Activated CD8-positive, alpha-beta memory T cell treated with anti-CD3 and anti-CD28 coated beads, Interleukin-2, amount 50 U/mL, for 1 hour (primary cell): ENCODE results near the gene UQCC5.

ENCODE experiments used
- DNase-seq: peaks from one replicate; pipeline ENCODE4 v3.0.0-alpha.2; 2020; ENCODE audit errors: extremely low read depth

UQCC5 gene

GRCh38 chr3:52534281-52535183, 1.9 kb upstream of the UQCC5 start:
- no peak for DNase-seq

- DNase-seq, result no peak
Measured at GRCh38 chr3:52535411-52536111, 844 bp upstream of the UQCC5 start.

DNA sequence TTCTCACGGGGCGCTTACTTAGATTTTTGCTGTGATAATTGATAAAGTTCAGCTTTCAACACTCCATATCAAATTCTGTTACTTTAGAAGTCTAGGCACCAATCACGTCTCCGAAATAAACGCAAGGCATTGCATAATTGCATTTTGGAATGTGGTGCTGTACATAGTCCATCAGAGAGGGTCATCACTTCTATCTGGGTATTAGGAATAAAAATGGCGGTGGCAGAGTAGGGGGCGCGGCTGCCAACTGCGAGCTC, 365 bp upstream of the UQCC5 start:
- no peak for DNase-seq

DNA sequence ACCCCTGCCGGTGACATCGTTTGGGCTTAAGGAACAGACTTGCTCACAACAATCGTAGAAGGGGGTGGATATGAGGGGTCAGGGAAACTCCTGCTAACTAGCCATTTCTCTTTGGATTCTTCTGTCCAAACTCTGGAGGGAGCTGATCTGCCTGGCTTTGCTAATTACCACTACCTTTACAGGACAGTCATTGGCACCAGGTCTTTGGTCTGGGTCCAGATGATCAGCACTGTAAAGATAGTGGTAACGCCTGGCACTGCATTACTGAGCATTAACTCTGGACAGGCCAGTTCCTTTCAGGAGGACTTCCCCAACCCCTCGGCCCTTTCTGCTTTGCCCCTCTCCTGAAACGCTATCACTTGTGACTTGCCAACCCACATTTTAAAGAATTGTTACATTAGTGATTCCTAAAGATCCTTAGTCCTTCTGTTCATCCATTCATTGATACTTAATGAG, 788 bp downstream of the UQCC5 start:
- DNase-seq, result no peak

- no peak for DNase-seq
Measured at GRCh38 chr3:52537726-52538421, 1.5 kb downstream of the UQCC5 start.

DNA sequence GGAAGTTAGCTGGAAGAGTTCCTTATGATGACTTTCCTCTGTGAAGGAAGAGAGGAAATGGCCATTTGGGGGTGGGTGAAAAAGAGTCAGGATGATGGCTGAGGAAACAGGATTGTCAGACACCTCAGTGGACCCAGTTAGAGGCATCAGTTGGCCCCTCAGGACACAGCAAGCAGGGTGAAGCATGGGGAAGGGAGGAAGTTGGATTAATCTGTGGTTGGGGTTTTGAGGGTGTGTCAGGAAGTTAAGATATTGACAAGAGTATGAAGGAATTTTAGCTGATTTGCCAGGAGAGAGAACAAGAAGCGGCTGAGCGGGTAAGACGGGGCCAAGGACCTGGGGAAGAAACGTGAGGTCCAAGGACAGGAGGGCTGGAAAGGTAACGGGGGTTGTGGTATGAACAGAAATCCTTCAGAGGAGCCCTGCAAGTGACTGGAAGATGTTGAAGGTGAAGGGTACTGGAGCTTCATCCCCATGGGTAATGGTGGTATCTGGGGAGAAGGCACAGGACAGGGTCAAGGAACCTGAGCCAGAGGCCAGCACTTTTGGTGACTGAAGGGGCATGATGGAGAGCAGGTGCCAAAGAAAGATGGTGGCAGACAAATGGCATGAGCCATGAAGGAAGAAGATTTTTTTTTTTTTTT, 2.7 kb downstream of the UQCC5 start:
- DNase-seq, result no peak

GRCh38 chr3:52541050-52541449, 4.6 kb downstream of the UQCC5 start:
- DNase-seq, result no peak

- DNase-seq, result no peak
Measured at GRCh38 chr3:52544937-52545336, 8.5 kb downstream of the UQCC5 start.

GRCh38 chr3:52546111-52546901, 9.9 kb downstream of the UQCC5 start:
- DNase-seq, result no peak

DNA sequence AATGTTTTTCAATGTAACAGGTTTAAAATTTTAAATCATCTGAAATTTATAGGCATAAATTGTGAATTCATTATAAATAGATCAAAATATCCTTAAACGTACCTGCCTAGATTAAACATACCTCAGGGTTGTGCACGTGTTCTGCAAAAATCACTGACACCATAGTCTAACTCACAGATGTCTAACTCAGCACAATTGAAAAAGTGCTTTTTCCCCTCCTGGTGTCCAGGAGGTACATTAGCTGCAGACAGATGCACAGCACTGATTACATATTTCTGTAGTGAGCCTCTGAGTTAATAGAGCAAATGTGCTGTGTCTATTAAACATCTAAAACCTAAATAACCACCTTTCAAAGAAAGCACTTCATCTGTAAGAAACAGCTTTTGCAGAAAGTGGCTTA, 10.7 kb downstream of the UQCC5 start:
- no peak for DNase-seq

DNA sequence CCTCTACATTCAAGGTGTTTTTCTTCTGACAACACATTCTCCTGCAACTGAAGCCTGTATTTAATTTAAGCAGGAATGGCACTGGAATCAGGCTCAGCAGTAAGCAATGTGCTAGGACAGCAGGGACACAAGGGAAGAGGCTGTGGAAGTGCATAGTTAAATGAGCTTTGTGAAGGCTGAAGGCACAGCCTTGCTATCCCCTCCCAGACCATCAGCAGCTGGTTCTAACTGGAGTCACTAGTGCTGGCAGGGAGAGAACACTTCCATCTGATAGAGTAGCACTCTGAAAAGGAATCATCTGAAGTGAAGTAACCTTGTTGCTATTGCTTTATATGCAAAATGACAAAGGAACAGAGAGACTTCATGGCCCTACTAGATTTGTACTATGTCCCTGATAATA, 14.7 kb downstream of the UQCC5 start:
- no peak for DNase-seq

- DNase-seq, result no peak
Measured at GRCh38 chr3:52552089-52552488, 15.7 kb downstream of the UQCC5 start.

DNA sequence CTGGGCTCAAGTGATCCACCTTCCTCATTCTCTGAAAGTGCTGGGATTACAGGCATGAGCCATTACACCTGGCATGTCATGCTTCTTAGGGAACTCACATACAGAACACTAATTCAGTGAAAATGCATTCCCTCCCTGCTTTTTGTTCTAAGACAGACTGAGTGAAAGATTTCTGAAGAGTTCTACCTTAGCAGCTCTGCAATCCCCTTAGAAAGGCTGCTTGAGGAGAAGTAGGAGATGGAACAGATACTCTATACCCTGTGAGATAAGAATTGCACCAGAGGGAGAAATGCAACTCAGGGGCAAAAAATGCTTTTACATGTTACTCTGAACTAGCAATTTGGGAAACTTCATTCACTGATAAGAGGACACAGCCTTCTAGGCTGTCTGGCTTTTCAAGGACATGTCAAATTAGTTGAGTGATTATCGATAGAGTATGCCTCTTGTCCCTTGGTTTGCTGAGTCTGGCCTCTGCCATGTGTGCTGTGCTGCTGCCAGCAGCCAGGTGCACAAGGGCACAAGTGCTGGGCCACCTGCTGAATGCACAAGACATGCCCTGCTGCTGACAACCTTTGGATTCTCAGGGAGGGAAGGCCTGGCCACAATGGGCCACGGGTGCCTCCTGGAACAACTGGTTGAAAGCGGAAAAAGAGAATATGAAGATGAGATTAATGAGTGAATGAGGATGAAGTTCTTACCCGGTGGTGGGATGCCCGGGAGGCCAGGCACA, 17.8 kb downstream of the UQCC5 start:
- no peak for DNase-seq

DNA sequence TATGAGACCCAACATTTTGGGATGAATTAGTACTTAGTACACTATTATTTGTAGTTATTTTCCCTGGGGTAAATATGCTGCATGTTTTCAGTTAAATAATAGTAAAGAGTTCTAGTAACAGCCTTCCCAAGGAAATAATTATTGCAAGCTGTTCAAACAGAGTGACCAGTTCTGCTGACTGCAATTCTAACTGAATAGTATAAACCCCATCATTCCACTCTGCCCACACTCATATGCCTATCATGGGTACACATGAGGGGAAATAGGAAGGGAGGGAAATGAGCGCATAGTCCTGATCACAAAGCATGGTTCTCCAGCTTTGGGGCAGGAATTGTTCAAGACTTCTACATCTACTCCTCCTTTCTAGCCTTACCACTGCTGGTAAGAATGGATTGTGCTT, 18.7 kb downstream of the UQCC5 start:
- DNase-seq, result no peak

- no peak for DNase-seq
Measured at GRCh38 chr3:52557011-52557960, 20.9 kb downstream of the UQCC5 start.

DNA sequence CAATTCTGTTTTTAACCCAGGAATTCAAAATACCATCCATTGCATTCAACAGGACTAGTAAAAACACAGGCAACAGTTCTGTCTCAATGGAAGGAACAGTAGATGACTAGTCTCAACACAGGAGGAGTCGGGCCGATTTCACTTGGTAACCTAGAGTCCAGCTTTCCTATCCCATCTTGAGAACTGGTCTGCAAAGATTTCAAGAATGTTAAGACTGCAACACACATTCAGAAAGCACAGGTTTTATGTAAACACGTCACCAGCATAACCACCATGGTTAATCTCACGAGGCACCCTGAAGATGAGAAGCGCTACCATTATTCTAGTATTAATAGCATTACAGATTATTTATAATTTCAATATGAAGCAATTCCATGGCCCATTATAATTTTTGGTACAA, 22.0 kb downstream of the UQCC5 start:
- DNase-seq, result no peak

DNA sequence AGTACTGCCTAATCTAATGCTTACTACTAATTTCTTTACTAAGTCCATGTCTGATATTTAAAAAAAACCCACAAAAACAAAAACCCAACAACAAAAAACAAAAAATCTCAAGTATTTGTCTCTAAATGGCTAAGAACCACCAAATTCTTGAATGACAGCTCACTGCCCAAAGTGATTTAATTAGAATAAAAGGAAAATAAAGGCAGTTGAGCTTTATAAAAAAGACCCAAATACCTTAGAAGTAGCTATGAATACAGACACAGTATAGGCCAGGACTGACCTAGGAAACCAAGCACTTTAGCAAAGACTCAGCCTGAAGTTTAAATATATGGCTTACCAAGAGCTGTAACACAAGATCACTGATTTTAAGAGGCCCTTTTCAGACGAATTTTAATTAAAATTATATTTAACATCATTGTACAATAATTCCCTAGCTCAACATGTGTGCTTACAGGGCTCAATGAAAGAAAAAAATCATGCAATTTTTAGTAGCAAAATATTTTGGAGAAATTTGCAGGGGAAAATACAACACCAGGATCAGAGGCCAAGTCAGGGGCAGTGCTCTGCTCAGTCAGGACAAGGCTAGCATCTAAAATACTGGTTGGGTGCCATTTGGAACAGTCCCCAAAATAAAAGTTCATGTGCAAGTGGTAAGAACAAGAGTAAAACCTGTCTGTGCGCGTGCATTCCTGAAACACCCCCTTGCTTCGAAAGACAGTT, 24.8 kb downstream of the UQCC5 start:
- DNase-seq, result no peak

GRCh38 chr3:52563984-52564383, 27.6 kb downstream of the UQCC5 start:
- no peak for DNase-seq

GRCh38 chr3:52568069-52568468, 31.7 kb downstream of the UQCC5 start:
- no peak for DNase-seq
